Activated B cell treated with CpG ODN at 0.5 μM for 24 hours (primary cell): ENCODE data around the gene ACTL8. TPM values are rescaled to one million over a fixed set of nuclear protein-coding genes. Genes with fewer than 3 reads are reported as not detected.

Source experiments
- ATAC-seq: fragments of 200-7000 bp; cut with Tn5 transposase; one replicate; pipeline ENCODE4 v1.10.0; 2021; ENCODE audit warnings: low read depth, mild to moderate bottlenecking, moderate library complexity
- CTCF ChIA-PET: fragments of 350-600 bp; sonication (Branson Sonifier 250); formaldehyde crosslinking; loops from one replicate; lab custom pipeline; 2021; ENCODE audit warnings: antibody characterized with exemption; lab: Charles Lee
- POLR2A ChIA-PET: fragments of 350-600 bp; sonication (Branson Sonifier 250); formaldehyde crosslinking; loops from one replicate; lab custom pipeline; 2021; ENCODE audit warnings: antibody characterized with exemption; lab: Charles Lee
- DNase-seq: peaks from one replicate; pipeline ENCODE4 v3.0.0; 2022
- H3K27ac Mint-ChIP-seq: one replicate; pipeline ENCODE4 v1.8.0; 2020; ENCODE audit warnings: mixed read lengths
- H3K27me3 Mint-ChIP-seq: one replicate; pipeline ENCODE4 v1.8.0; 2021; ENCODE audit warnings: mixed read lengths
- H3K36me3 Mint-ChIP-seq: one replicate; pipeline ENCODE4 v1.8.0; 2021; ENCODE audit warnings: low read depth, mixed read lengths
- H3K4me1 Mint-ChIP-seq: one replicate; pipeline ENCODE4 v1.8.0; 2021; ENCODE audit warnings: mixed read lengths
- H3K4me3 Mint-ChIP-seq: one replicate; pipeline ENCODE4 v1.8.0; 2020; ENCODE audit warnings: mild to moderate bottlenecking, mixed read lengths
- H3K9me3 Mint-ChIP-seq: one replicate; pipeline ENCODE4 v1.8.0; 2020; ENCODE audit warnings: mixed read lengths
- intact Hi-C: fragments of 100-400 bp; cut with micrococcal nuclease; formaldehyde crosslinking; loops from one replicate; pipeline ENCODE4 v1.15.1; 2024
- total RNA-seq: library from RNA; stranded (reverse); gene quantifications from 2 replicates; pipeline ENCODE4 v1.2.3, GENCODE V29; 2022
- TF ChIP-seq, protein P1 (sequence below): fragments of 200-600 bp; IDR thresholded peaks from one replicate; pipeline ENCODE4 v1.8.0; 2022; ENCODE audit warnings: antibody characterized with exemption, mild to moderate bottlenecking

The ACTL8 gene
- total RNA-seq, 1 donor from 2014 or later = not detected

DNA sequence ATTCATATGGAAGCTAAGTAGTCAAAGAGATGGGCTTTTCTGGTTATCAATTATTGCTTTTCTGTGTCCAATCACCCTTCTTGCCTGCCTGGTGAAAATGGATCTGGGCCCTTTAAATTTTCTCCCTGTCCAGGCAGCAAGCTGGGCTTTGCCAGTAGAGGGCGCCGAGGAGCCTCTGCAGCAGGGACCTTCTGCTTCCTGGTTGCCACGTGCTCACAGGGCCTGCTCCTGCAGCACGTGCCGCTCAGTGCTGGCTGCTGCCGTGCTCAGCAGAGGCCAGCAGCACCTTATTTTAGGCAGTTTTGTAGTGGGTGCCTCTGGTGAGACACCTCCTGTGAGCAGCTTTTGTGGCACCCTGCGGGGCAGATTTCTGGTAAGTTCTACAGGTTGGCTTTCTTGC is 4.0 kb downstream of the ACTL8 start:
- DNase-seq = no peak
- no peaks in the 10 kb centered on the region for H3K4me1 Mint-ChIP-seq
- peaks cover 30% of the 10 kb centered on the region for H3K9me3 Mint-ChIP-seq
- intact Hi-C loops = no loop called here
- no peaks in the 10 kb centered on the region for H3K27me3 Mint-ChIP-seq
- H3K36me3 Mint-ChIP-seq = peaks cover 6% of the 10 kb centered on the region
- no peak overlapping the region for H3K27ac Mint-ChIP-seq
- no peak for ATAC-seq
- ChIA-PET CTCF (interaction anchor here (0.6 kb wide), 1 partner anchor 825 kb away, joined by 3 read pairs; no protein-coding TSS in a partner anchor), POLR2A (no interaction called here)
- no peak overlapping the region for H3K4me3 Mint-ChIP-seq
- TF ChIP-seq, protein P1, sequence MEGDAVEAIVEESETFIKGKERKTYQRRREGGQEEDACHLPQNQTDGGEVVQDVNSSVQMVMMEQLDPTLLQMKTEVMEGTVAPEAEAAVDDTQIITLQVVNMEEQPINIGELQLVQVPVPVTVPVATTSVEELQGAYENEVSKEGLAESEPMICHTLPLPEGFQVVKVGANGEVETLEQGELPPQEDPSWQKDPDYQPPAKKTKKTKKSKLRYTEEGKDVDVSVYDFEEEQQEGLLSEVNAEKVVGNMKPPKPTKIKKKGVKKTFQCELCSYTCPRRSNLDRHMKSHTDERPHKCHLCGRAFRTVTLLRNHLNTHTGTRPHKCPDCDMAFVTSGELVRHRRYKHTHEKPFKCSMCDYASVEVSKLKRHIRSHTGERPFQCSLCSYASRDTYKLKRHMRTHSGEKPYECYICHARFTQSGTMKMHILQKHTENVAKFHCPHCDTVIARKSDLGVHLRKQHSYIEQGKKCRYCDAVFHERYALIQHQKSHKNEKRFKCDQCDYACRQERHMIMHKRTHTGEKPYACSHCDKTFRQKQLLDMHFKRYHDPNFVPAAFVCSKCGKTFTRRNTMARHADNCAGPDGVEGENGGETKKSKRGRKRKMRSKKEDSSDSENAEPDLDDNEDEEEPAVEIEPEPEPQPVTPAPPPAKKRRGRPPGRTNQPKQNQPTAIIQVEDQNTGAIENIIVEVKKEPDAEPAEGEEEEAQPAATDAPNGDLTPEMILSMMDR = no peak

GRCh38 chr1:17762313-17762712 is 7.2 kb downstream of the ACTL8 start:
- ChIA-PET POLR2A (no interaction called here), CTCF (no interaction called here)
- H3K9me3 Mint-ChIP-seq = peaks cover 21% of the 10 kb centered on the region
- H3K36me3 Mint-ChIP-seq = peaks cover 6% of the 10 kb centered on the region
- intact Hi-C loops = no loop called here
- no peaks in the 10 kb centered on the region for H3K4me1 Mint-ChIP-seq
- TF ChIP-seq, protein P1 = no peak
- H3K27me3 Mint-ChIP-seq = peaks cover 13% of the 10 kb centered on the region
- H3K27ac Mint-ChIP-seq = no peak overlapping the region
- DNase-seq = no peak
- no peak overlapping the region for H3K4me3 Mint-ChIP-seq
- no peak for ATAC-seq

DNA sequence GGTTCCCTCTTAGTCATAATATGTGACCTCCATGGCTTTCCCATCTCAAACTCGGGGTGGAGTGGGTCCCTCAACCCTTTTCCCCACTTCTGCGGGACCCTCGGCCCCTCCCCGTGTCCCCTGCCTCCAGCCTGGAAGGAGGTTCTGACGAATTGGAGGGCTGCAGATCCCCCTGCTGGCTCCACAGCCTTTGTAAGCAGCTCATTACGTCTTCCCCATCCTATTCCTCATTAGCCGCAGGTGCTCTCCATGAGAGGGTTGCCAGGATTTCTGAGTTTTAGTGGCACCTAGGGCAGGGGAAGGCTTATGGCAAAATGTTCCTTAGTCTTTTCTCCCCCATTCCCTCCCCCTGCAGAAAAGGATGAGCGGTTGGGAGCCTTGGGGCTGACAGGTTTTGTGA is 8.3 kb downstream of the ACTL8 start:
- DNase-seq (no peak), ATAC-seq (no peak)
- TF ChIP-seq, protein P1 = no peak
- Mint-ChIP-seq H3K4me3 (no peak overlapping the region), H3K27ac (no peak overlapping the region), H3K36me3 (peaks cover 6% of the 10 kb centered on the region), H3K9me3 (peaks cover 14% of the 10 kb centered on the region), H3K27me3 (peaks cover 13% of the 10 kb centered on the region), H3K4me1 (no peaks in the 10 kb centered on the region)
- POLR2A ChIA-PET = no interaction called here
- intact Hi-C loops = no loop called here
- CTCF ChIA-PET = no interaction called here

- Mint-ChIP-seq H3K9me3 (peaks cover 9% of the 10 kb centered on the region), H3K4me3 (no peak overlapping the region), H3K27me3 (peaks cover 13% of the 10 kb centered on the region), H3K4me1 (no peaks in the 10 kb centered on the region), H3K27ac (no peak overlapping the region), H3K36me3 (peaks cover 6% of the 10 kb centered on the region)
- DNase-seq = no peak
- ChIA-PET CTCF (no interaction called here), POLR2A (no interaction called here)
- no peak for ATAC-seq
- intact Hi-C loops = no loop called here
- TF ChIP-seq, protein P1 = no peak
These were observed 8.9 kb downstream of the ACTL8 start for GRCh38 chr1:17763995-17764394.

- Mint-ChIP-seq H3K9me3 (peaks cover 9% of the 10 kb centered on the region), H3K4me3 (no peak overlapping the region), H3K4me1 (no peaks in the 10 kb centered on the region), H3K27ac (no peak overlapping the region), H3K27me3 (peaks cover 13% of the 10 kb centered on the region), H3K36me3 (peaks cover 6% of the 10 kb centered on the region)
- ChIA-PET POLR2A (no interaction called here), CTCF (no interaction called here)
- intact Hi-C loops = no loop called here
- TF ChIP-seq, protein P1 = no peak
- ATAC-seq (no peak), DNase-seq (no peak)
These were observed 9.5 kb downstream of the ACTL8 start for GRCh38 chr1:17764591-17764990.
